IPS-18a (cell line): Measurements from ENCODE around the gene PERCC1.

Experiments
- H3K27ac ChIP-seq: one replicate; pipeline ENCODE4 v1.5.1; 2013; ENCODE audit warnings: low read length
- H3K27me3 ChIP-seq: one replicate; pipeline ENCODE4 v1.6.1; 2013; ENCODE audit warnings: mild to moderate bottlenecking, low read length; ENCODE audit not compliant: control insufficient read depth, insufficient read depth
- H3K36me3 ChIP-seq: one replicate; pipeline ENCODE4 v1.6.1; 2013; ENCODE audit warnings: low read depth, low read length; ENCODE audit not compliant: control insufficient read depth
- H3K4me1 ChIP-seq: one replicate; pipeline ENCODE4 v1.6.1; 2013; ENCODE audit warnings: low read depth, low read length; ENCODE audit not compliant: control insufficient read depth
- H3K4me3 ChIP-seq: one replicate; pipeline ENCODE4 v1.5.1; 2013; ENCODE audit warnings: low read length
- H3K9ac ChIP-seq: one replicate; pipeline ENCODE4 v1.6.1; 2013; ENCODE audit warnings: mild to moderate bottlenecking, low read length, moderate library complexity
- H3K9me3 ChIP-seq: one replicate; pipeline ENCODE4 v1.6.1; 2013; ENCODE audit warnings: low read depth, low read length; ENCODE audit not compliant: control insufficient read depth

The PERCC1 gene

GRCh38 chr16:1429631-1430030, 1.2 kb upstream of the PERCC1 start:
- Histone ChIP-seq H3K27ac (no peak overlapping the region), H3K4me1 (no peaks in the 10 kb centered on the region), H3K4me3 (no peak overlapping the region), H3K9me3 (no peaks in the 10 kb centered on the region), H3K27me3 (no peaks in the 10 kb centered on the region), H3K36me3 (no peaks in the 10 kb centered on the region), H3K9ac (no peak overlapping the region)

DNA sequence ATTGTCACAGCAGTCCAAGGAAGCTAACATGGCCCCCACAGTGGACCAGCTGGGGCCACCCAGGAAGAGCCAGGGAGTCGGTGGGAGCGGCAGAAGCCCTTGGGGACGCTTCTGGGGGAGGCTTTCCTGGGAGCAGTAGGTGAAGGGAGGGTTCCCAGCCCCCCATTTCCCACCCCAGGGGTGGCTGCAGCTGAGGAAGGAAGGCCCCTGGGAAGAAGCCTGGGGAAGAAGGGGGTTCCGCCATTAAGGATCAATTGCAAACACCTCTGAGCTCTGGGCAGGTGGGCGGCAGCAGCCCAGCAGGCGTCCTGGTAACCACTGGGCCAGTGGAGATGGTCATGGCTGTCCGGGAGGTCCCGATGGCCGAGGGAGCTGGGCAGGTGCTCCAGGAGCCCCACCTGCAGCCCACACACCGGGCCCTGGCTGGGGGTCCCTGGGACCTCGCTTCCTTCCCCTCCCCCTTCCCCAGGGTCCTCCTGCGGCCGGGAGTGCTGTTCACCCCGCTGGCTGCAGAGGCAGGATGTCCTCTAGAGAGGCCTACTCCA, 592 bp upstream of the PERCC1 start:
- Histone ChIP-seq H3K9me3 (no peaks in the 10 kb centered on the region), H3K27ac (no peak overlapping the region), H3K9ac (no peak overlapping the region), H3K36me3 (no peaks in the 10 kb centered on the region), H3K4me3 (no peak overlapping the region), H3K4me1 (no peaks in the 10 kb centered on the region), H3K27me3 (no peaks in the 10 kb centered on the region)

DNA sequence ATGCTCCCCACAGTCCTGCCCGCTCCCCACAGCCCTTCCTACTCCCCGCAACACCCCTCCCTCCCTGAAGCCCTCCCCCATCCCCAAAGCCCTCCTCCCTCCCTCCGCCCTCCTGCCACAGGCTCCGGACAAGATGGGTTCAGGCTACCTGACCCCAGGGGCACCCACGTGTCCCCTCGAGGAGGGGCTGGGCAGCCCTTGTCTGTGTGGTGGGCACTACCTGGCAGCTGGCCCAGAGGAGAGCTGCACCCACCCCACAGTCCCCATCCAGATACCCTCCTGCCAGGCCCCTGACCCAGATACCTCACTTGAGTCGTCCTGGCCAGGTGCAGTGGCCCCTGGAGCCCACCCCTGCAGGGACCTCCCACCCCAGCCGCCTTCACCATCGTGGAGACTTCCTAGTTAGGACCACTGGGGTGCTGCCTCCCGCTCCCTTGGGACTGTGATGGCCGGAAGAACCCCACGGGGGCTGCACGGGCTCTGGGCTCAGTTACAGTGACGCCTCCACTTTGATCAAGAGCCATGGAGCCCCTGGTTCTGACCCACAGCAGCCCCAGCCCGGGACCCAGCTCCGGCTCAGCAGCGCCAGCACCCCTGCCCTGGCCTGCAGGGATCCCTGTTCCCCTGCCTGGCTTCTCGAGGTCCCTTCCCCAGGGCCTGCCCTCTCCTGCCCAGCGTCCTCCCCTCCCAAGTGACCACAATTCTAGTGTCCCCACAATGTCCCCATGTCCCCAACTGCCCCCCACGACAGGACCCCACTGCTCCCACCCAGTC, 806 bp downstream of the PERCC1 start:
- no peaks in the 10 kb centered on the region for H3K36me3 ChIP-seq
- no peaks in the 10 kb centered on the region for H3K4me1 ChIP-seq
- no peak overlapping the region for H3K4me3 ChIP-seq
- H3K27me3 ChIP-seq, result no peaks in the 10 kb centered on the region
- no peak overlapping the region for H3K9ac ChIP-seq
- H3K9me3 ChIP-seq, result no peaks in the 10 kb centered on the region
- H3K27ac ChIP-seq, result no peak overlapping the region

DNA sequence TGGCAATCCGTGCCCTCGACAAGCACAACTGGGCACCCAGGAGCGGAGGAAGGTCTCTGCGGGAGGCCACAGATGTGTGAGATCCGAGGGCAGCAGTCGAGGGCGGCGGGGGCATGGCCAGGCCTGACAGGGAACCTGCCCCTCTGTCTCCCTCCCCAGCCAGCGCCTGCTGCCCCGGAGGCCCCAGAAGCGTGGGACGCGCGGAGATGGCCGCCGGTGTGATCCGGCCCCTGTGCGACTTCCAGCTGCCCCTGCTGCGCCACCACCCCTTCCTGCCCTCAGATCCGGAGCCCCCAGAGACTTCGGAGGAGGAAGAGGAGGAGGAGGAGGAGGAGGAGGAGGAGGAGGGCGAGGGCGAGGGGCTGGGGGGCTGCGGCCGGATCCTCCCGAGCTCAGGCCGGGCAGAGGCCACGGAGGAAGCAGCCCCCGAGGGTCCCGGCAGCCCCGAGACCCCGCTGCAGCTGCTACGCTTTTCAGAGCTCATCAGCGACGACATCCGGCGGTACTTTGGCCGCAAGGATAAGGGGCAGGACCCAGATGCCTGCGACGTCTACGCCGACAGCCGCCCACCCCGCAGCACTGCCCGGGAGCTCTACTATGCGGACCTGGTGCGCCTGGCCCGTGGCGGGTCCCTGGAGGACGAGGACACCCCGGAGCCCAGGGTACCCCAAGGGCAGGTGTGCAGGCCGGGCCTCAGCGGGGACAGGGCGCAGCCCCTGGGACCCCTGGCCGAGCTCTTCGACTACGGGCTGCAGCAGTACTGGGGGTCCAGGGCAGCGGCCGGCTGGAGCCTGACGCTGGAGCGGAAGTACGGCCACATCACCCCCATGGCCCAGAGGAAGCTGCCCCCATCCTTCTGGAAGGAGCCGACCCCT, 1.7 kb downstream of the PERCC1 start:
- H3K4me1 ChIP-seq, result no peaks in the 10 kb centered on the region
- no peaks in the 10 kb centered on the region for H3K9me3 ChIP-seq
- H3K27me3 ChIP-seq, result no peaks in the 10 kb centered on the region
- no peak overlapping the region for H3K9ac ChIP-seq
- H3K36me3 ChIP-seq, result no peaks in the 10 kb centered on the region
- no peak overlapping the region for H3K4me3 ChIP-seq
- no peak overlapping the region for H3K27ac ChIP-seq

DNA sequence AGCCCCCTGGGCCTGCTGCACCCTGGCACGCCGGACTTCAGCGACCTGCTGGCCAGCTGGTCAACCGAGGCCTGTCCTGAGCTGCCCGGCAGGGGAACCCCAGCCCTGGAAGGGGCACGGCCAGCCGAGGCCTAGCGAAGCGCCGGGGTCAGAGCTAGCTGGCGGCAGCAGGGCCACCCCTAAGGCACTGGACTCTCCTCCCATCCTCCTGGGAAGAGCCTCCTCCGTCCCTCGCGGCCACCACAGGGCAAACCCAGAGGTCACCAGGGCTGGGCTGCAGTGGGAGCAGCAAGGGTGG, 2.3 kb downstream of the PERCC1 start:
- no peak overlapping the region for H3K27ac ChIP-seq
- H3K36me3 ChIP-seq, result no peaks in the 10 kb centered on the region
- no peak overlapping the region for H3K9ac ChIP-seq
- H3K4me1 ChIP-seq, result no peaks in the 10 kb centered on the region
- no peaks in the 10 kb centered on the region for H3K27me3 ChIP-seq
- H3K4me3 ChIP-seq, result no peak overlapping the region
- H3K9me3 ChIP-seq, result no peaks in the 10 kb centered on the region

DNA sequence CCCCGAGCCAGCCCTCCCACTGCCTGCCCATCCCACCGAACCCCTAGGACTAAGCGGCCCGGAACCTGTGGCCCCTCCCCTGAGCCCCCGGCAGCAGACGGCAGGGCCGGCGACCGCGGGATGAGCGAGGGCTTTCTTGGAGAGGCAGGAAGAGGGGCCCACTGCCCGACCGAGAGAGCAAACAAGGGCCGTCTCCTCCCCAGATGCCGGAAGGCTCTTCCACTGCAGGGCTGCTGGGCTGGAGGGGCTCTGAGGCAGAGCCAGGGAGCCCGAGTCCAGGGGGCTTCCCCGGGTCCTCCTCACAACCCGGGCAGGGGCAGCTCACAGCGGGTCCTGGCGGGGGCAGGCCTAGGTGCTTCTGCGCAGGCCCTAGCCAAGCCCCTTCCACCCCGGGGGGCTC, 2.9 kb downstream of the PERCC1 start:
- Histone ChIP-seq H3K9me3 (no peaks in the 10 kb centered on the region), H3K36me3 (no peaks in the 10 kb centered on the region), H3K4me3 (no peak overlapping the region), H3K27me3 (no peaks in the 10 kb centered on the region), H3K27ac (no peak overlapping the region), H3K9ac (no peak overlapping the region), H3K4me1 (no peaks in the 10 kb centered on the region)

DNA sequence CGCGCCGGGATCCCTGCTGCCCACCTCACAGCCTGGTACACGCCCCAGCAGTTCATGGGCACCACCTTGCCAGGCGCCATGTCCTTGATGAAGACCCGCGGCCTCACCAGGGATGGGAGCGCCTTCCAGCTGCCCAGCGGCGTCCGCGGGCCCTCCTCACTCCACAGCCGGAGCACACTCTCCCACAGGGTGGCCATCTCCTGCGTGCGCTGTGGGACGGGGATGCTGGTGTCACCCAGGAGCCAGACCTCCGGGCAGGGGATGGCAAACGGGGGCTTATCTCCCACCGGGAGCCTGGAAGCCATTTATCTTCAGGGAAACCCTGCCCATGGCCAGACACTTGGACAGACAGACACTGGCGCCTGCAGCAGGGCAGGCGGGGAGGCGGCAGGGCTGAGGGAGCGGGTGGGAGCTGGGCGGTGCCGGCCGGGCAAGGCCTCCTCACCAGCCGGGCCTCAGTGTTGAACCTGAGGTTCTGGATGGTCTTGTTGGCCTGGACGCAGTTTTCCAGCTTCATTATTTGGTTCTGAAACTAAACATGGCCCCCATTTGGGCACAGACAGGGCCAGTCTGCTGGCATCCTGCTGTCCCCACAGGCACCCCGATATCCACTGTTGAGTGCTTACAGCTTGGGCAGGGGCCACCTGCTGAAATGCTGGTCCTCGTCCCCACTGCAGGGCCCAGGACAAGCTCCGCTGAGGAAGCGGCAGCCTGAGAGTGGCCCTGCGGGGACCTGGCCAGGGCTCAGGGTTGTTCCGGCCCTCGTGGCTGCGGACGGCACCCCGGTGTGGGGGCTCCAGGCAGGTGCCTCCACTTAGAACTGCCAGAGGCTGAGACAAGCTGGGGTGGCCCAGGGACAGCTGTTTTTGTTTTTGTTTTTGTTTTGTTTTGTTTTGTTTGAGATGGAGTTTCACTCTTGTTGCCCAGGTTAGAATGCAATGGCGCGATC, 4.0 kb downstream of the PERCC1 start:
- Histone ChIP-seq H3K27me3 (no peaks in the 10 kb centered on the region), H3K4me1 (no peaks in the 10 kb centered on the region), H3K36me3 (no peaks in the 10 kb centered on the region), H3K9me3 (no peaks in the 10 kb centered on the region), H3K9ac (no peak overlapping the region), H3K4me3 (no peak overlapping the region), H3K27ac (no peak overlapping the region)

- no peak overlapping the region for H3K27ac ChIP-seq
- H3K4me1 ChIP-seq, result no peaks in the 10 kb centered on the region
- H3K9ac ChIP-seq, result no peak overlapping the region
- no peaks in the 10 kb centered on the region for H3K9me3 ChIP-seq
- H3K27me3 ChIP-seq, result no peaks in the 10 kb centered on the region
- no peak overlapping the region for H3K4me3 ChIP-seq
- no peaks in the 10 kb centered on the region for H3K36me3 ChIP-seq
These were observed 5.2 kb downstream of the PERCC1 start for GRCh38 chr16:1435921-1436697.

GRCh38 chr16:1436731-1437355, 6.0 kb downstream of the PERCC1 start:
- no peak overlapping the region for H3K4me3 ChIP-seq
- H3K36me3 ChIP-seq, result no peaks in the 10 kb centered on the region
- no peaks in the 10 kb centered on the region for H3K27me3 ChIP-seq
- no peak overlapping the region for H3K27ac ChIP-seq
- H3K9me3 ChIP-seq, result no peaks in the 10 kb centered on the region
- H3K4me1 ChIP-seq, result no peaks in the 10 kb centered on the region
- H3K9ac ChIP-seq, result no peak overlapping the region

DNA sequence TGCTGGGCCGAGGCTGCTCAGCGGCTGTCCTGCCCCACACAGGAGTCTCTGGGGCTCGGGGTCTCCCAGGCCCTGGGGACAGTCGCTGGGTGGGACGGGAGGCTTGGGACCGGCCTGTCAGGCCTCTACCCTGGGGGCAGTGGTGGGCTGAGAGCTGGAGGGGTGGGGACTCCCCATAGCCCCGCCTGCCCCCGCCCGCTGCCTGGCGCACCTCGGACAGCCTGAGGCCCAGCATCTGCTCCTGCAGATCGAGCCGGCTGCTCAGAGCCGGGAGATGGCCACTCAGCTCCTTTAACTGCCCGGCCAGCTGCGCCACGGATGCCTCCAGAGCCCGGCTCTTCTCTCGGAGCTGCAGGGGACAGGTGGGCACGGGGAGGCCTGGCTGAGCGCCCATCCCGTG, 6.7 kb downstream of the PERCC1 start:
- H3K9me3 ChIP-seq, result no peaks in the 10 kb centered on the region
- no peaks in the 10 kb centered on the region for H3K27me3 ChIP-seq
- no peaks in the 10 kb centered on the region for H3K4me1 ChIP-seq
- no peaks in the 10 kb centered on the region for H3K36me3 ChIP-seq
- H3K9ac ChIP-seq, result no peak overlapping the region
- no peak overlapping the region for H3K27ac ChIP-seq
- no peak overlapping the region for H3K4me3 ChIP-seq
